SU-DHL-6 (cell line): ENCODE data around the gene RAPGEF6.

ENCODE experiments used
- H2AFZ ChIP-seq: fragments of 200-600 bp; sonication (generic); 2 replicates; pipeline ENCODE4 v1.6.1; 2014; ENCODE audit warnings: low read depth, mild to moderate bottlenecking, moderate library complexity, mixed read lengths, antibody characterized with exemption, low read length; ENCODE audit not compliant: severe bottlenecking
- H3F3A ChIP-seq: fragments of 200-600 bp; shearing (Covaris generic); 2 replicates; pipeline ENCODE4 v1.6.0; 2016; ENCODE audit warnings: antibody characterized with exemption, mild to moderate bottlenecking; ENCODE audit not compliant: insufficient read depth
- H3K27ac ChIP-seq: fragments of 200-600 bp; sonication (generic); 2 replicates; pipeline ENCODE4 v1.5.1; 2016; ENCODE audit warnings: low read depth, mild to moderate bottlenecking, low read length, moderate library complexity, mixed read lengths
- H3K27me3 ChIP-seq: fragments of 200-600 bp; sonication (generic), shearing (Covaris generic); 2 replicates; pipeline ENCODE4 v1.6.0; 2014; ENCODE audit warnings: mild to moderate bottlenecking, low read length
- H3K36me3 ChIP-seq: fragments of 200-600 bp; sonication (generic); 2 replicates; pipeline ENCODE4 v1.6.1; 2014; ENCODE audit warnings: mild to moderate bottlenecking, low read length, mixed read lengths
- H3K4me2 ChIP-seq: fragments of 300-600, 200-600 bp; shearing (Covaris generic), sonication (generic); 2 replicates; pipeline ENCODE4 v1.6.0; 2014; ENCODE audit warnings: low read length, low read depth, mild to moderate bottlenecking; ENCODE audit not compliant: poor library complexity, severe bottlenecking
- H3K4me3 ChIP-seq: fragments of 200-600 bp; sonication (generic); 2 replicates; pipeline ENCODE4 v1.5.1; 2014; ENCODE audit warnings: antibody characterized with exemption, low read length, mild to moderate bottlenecking, mixed read lengths; ENCODE audit not compliant: insufficient read depth, poor library complexity, severe bottlenecking
- H3K79me2 ChIP-seq: fragments of 200-600 bp; sonication (generic); 2 replicates; pipeline ENCODE4 v1.6.1; 2014; ENCODE audit warnings: mild to moderate bottlenecking, low read length, moderate library complexity; ENCODE audit not compliant: insufficient read depth
- H3K9ac ChIP-seq: fragments of 200-600 bp; sonication (generic); 2 replicates; pipeline ENCODE4 v1.7.0; 2014; ENCODE audit warnings: mild to moderate bottlenecking, low read length
- H3K9me2 ChIP-seq: fragments of 200-600 bp; sonication (generic); replicated peaks from 2 replicates; pipeline ENCODE4 v1.6.1; 2014; ENCODE audit warnings: low read length; ENCODE audit not compliant: insufficient read depth
- H3K9me3 ChIP-seq: fragments of 200-600 bp; sonication (generic); 2 replicates; pipeline ENCODE4 v1.6.1; 2014; ENCODE audit warnings: low read length, mixed read lengths; ENCODE audit not compliant: insufficient read depth
- H4K20me1 ChIP-seq: fragments of 200-600 bp; sonication (generic); 2 replicates; pipeline ENCODE4 v1.6.1; 2014; ENCODE audit warnings: low read depth, mild to moderate bottlenecking, antibody characterized with exemption, low read length, moderate library complexity, mixed read lengths
- CTCF ChIP-seq: fragments of 200-600 bp; sonication (generic); IDR thresholded peaks from one replicate; pipeline ENCODE4 v1.5.1; 2017; ENCODE audit warnings: antibody characterized with exemption, mild to moderate bottlenecking, low read length, moderate library complexity; ENCODE audit not compliant: insufficient read depth, poor library complexity, severe bottlenecking
- EZH2phosphoT487 ChIP-seq: fragments of 200-600 bp; sonication (generic), shearing (Covaris generic); conservative IDR thresholded peaks from 2 replicates; pipeline ENCODE4 v1.6.1; 2018; ENCODE audit warnings: mild to moderate bottlenecking, antibody characterized with exemption, low read length, moderate library complexity, mixed read lengths

Gene RAPGEF6

GRCh38 chr5:131610198-131611063 lies 24.6 kb downstream of the RAPGEF6 start:
- TF ChIP-seq CTCF (no peak), EZH2phosphoT487 (no peak)
- H3K36me3 ChIP-seq: no peaks in the 10 kb centered on the region
- H3F3A ChIP-seq: no peaks in the 10 kb centered on the region
- no peak overlapping the region for H3K4me2 ChIP-seq
- H4K20me1 ChIP-seq: peaks cover 56% of the 10 kb centered on the region
- H3K27ac ChIP-seq: no peak overlapping the region
- H2AFZ ChIP-seq: no peak overlapping the region
- H3K79me2 ChIP-seq: peaks cover 98% of the 10 kb centered on the region
- no peaks in the 10 kb centered on the region for H3K27me3 ChIP-seq
- no peak overlapping the region for H3K9ac ChIP-seq
- no peak overlapping the region for H3K4me3 ChIP-seq
- no peaks in the 10 kb centered on the region for H3K9me2 ChIP-seq
- H3K9me3 ChIP-seq: no peaks in the 10 kb centered on the region

- Histone ChIP-seq H3K27me3 (no peaks in the 10 kb centered on the region), H3K9ac (no peak overlapping the region), H4K20me1 (peaks cover 56% of the 10 kb centered on the region), H3K4me2 (no peak overlapping the region), H3K36me3 (no peaks in the 10 kb centered on the region), H3K9me2 (no peaks in the 10 kb centered on the region), H3K4me3 (no peak overlapping the region), H3F3A (peaks cover 4% of the 10 kb centered on the region; the same call in 1 of the 2 replicates), H3K27ac (no peak overlapping the region), H3K9me3 (no peaks in the 10 kb centered on the region), H3K79me2 (peaks cover 98% of the 10 kb centered on the region), H2AFZ (no peak overlapping the region)
- no peak for TF ChIP-seq EZH2phosphoT487
- no peak for TF ChIP-seq CTCF
Measured at GRCh38 chr5:131609774-131610173, 25.3 kb downstream of the RAPGEF6 start.

- TF ChIP-seq CTCF (no peak), EZH2phosphoT487 (no peak)
- H4K20me1 ChIP-seq: peaks cover 59% of the 10 kb centered on the region
- peaks cover 4% of the 10 kb centered on the region for H3F3A ChIP-seq
- no peak overlapping the region for H3K4me3 ChIP-seq
- H3K36me3 ChIP-seq: peaks cover 4% of the 10 kb centered on the region; the same call in 1 of the 2 replicates
- no peak overlapping the region for H2AFZ ChIP-seq
- H3K9ac ChIP-seq: no peak overlapping the region
- H3K4me2 ChIP-seq: no peak overlapping the region
- no peaks in the 10 kb centered on the region for H3K9me3 ChIP-seq
- H3K9me2 ChIP-seq: no peaks in the 10 kb centered on the region
- H3K27me3 ChIP-seq: no peaks in the 10 kb centered on the region
- H3K79me2 ChIP-seq: peaks cover 97% of the 10 kb centered on the region
- no peak overlapping the region for H3K27ac ChIP-seq
Measured at GRCh38 chr5:131608597-131608996, 26.4 kb downstream of the RAPGEF6 start.
